Mononuclear cell (primary cell): ENCODE results near the gene HBD. TPM values are rescaled to one million over a fixed set of nuclear protein-coding genes. Genes with fewer than 3 reads are reported as not detected.

ENCODE experiments used
- H3K27me3 ChIP-seq: 2 replicates; pipeline ENCODE4 v1.6.0; 2011; ENCODE audit warnings: low read length, control low read depth; ENCODE audit not compliant: insufficient read depth
- H3K4me1 ChIP-seq: 2 replicates; pipeline ENCODE4 v1.5.1; 2011; ENCODE audit warnings: mild to moderate bottlenecking, low read length, control low read depth; ENCODE audit not compliant: insufficient read depth
- H3K4me3 ChIP-seq: 2 replicates; pipeline ENCODE4 v1.5.1; 2011; ENCODE audit warnings: mild to moderate bottlenecking, low read length, moderate library complexity
- H3K9me3 ChIP-seq: 2 replicates; pipeline ENCODE4 v1.5.1; 2011; ENCODE audit warnings: low read depth, mild to moderate bottlenecking, control low read depth, low read length
- total RNA-seq: library from RNA; depleted of rRNA; stranded (reverse); fragments of >200 nt; gene quantifications from one replicate; pipeline ENCODE4 v1.2.3, GENCODE V29; 2012

Gene HBD
- total RNA-seq, 1 donor = 0.94 TPM

- H3K9me3 ChIP-seq = no peaks in the 10 kb centered on the region
- H3K27me3 ChIP-seq = no peaks in the 10 kb centered on the region
- no peak overlapping the region for H3K4me3 ChIP-seq
- H3K4me1 ChIP-seq = no peaks in the 10 kb centered on the region
These were observed 37.6 kb downstream of the HBD start for GRCh38 chr11:5196731-5197130.

GRCh38 chr11:5196067-5196466, 38.2 kb downstream of the HBD start:
- H3K27me3 ChIP-seq = no peaks in the 10 kb centered on the region
- H3K4me3 ChIP-seq = no peak overlapping the region
- no peaks in the 10 kb centered on the region for H3K9me3 ChIP-seq
- no peaks in the 10 kb centered on the region for H3K4me1 ChIP-seq

GRCh38 chr11:5192738-5193137, 41.5 kb downstream of the HBD start:
- Histone ChIP-seq H3K27me3 (no peaks in the 10 kb centered on the region), H3K4me3 (no peak overlapping the region), H3K9me3 (no peaks in the 10 kb centered on the region), H3K4me1 (no peaks in the 10 kb centered on the region)

GRCh38 chr11:5188201-5188600, 46.1 kb downstream of the HBD start:
- no peaks in the 10 kb centered on the region for H3K27me3 ChIP-seq
- no peaks in the 10 kb centered on the region for H3K4me1 ChIP-seq
- no peaks in the 10 kb centered on the region for H3K9me3 ChIP-seq
- H3K4me3 ChIP-seq = no peak overlapping the region

Other genes with a start within 250 kb of the HBD start
- gene OR51L1, start 239.6 kb downstream of the HBD start, total RNA-seq = not detected
- not detected for gene OR52J3, start 188.0 kb downstream of the HBD start, total RNA-seq
- gene OR52E2, start 174.9 kb downstream of the HBD start, total RNA-seq = not detected
- gene OR52E1, start 164.9 kb downstream of the HBD start, total RNA-seq = not detected
- gene OR52A5, start 96.1 kb downstream of the HBD start, total RNA-seq = not detected
- gene OR52A1, start 79.7 kb downstream of the HBD start, total RNA-seq = not detected
- gene OR51V1, start 33.8 kb downstream of the HBD start, total RNA-seq = not detected
- 76.0 TPM for gene HBB, start 7.4 kb downstream of the HBD start, total RNA-seq
- gene HBG1, start 15.4 kb upstream of the HBD start, total RNA-seq = not detected
- gene HBG2, start 20.3 kb upstream of the HBD start, total RNA-seq = 3.9 TPM
- gene HBE1, start 35.5 kb upstream of the HBD start, total RNA-seq = 0.94 TPM
- gene OR51B4, start 67.5 kb upstream of the HBD start, total RNA-seq = not detected
- not detected for gene OR51B2, start 89.8 kb upstream of the HBD start, total RNA-seq
- gene OR51B5, start 109.0 kb upstream of the HBD start, total RNA-seq = 0.31 TPM
- gene OR51B6, start 117.0 kb upstream of the HBD start, total RNA-seq = not detected
- 0.10 TPM for gene OR51M1, start 149.3 kb upstream of the HBD start, total RNA-seq
- gene OR51Q1, start 187.6 kb upstream of the HBD start, total RNA-seq = not detected
- gene OR51I1, start 207.0 kb upstream of the HBD start, total RNA-seq = not detected
- gene OR51I2, start 214.8 kb upstream of the HBD start, total RNA-seq = not detected